Type B pancreatic cell (in vitro differentiated cells): ENCODE data around the gene NME3. TPM values are rescaled to one million over a fixed set of nuclear protein-coding genes. Genes with fewer than 3 reads are reported as not detected.

Experiments
- DNase-seq: peaks from one replicate; pipeline ENCODE4 v3.0.0; 2021; ENCODE audit warnings: mixed read lengths; ENCODE audit not compliant: unreplicated experiment; ENCODE audit errors: extremely low spot score
- H3K27ac Mint-ChIP-seq: 2 replicates; pipeline ENCODE4 v1.8.0; 2021; ENCODE audit warnings: mild to moderate bottlenecking, mixed read lengths
- H3K27me3 Mint-ChIP-seq: 2 replicates; pipeline ENCODE4 v1.8.0; 2021; ENCODE audit warnings: mixed read lengths
- H3K36me3 Mint-ChIP-seq: 2 replicates; pipeline ENCODE4 v1.8.0; 2021; ENCODE audit warnings: mixed read lengths
- H3K4me1 Mint-ChIP-seq: one replicate; pipeline ENCODE4 v1.8.0; 2021; ENCODE audit warnings: mixed read lengths; ENCODE audit not compliant: unreplicated experiment
- H3K4me3 Mint-ChIP-seq: 2 replicates; pipeline ENCODE4 v1.8.0; 2021; ENCODE audit warnings: mild to moderate bottlenecking, mixed read lengths
- H3K9me3 Mint-ChIP-seq: 2 replicates; pipeline ENCODE4 v1.8.0; 2021; ENCODE audit warnings: mixed read lengths
- CTCF ChIP-seq: fragments of 200-600 bp; sonication (generic); conservative IDR thresholded peaks from 2 replicates; pipeline ENCODE4 v1.5.0; 2021; ENCODE audit warnings: antibody characterized with exemption, mild to moderate bottlenecking
- total RNA-seq: library from RNA; stranded (reverse); gene quantifications from 2 replicates; pipeline ENCODE4 v1.2.1, GENCODE V29; 2021; ENCODE audit warnings: low replicate concordance

Gene NME3
- total RNA-seq, 1 donor from 2014 or later: 55.9 TPM

GRCh38 chr16:1818204-1818872 is 47.0 kb upstream of the NME3 start:
- no peak for DNase-seq
- no peak for TF ChIP-seq CTCF
- H3K27ac Mint-ChIP-seq: no peak overlapping the region

GRCh38 chr16:1817716-1818115 is 46.4 kb upstream of the NME3 start:
- Mint-ChIP-seq H3K4me3 (no peak overlapping the region), H3K9me3 (no peaks in the 10 kb centered on the region)

More at GRCh38 chr16:1818204-1818872, 47.0 kb upstream of the NME3 start:
- H3K4me1 Mint-ChIP-seq: no peaks in the 10 kb centered on the region
- peaks cover 6% of the 10 kb centered on the region for H3K36me3 Mint-ChIP-seq
- no peaks in the 10 kb centered on the region for H3K9me3 Mint-ChIP-seq
- H3K4me3 Mint-ChIP-seq: no peak overlapping the region
- H3K27me3 Mint-ChIP-seq: no peaks in the 10 kb centered on the region

GRCh38 chr16:1817276-1817589 is 45.9 kb upstream of the NME3 start:
- Mint-ChIP-seq H3K36me3 (peaks cover 6% of the 10 kb centered on the region), H3K4me1 (no peaks in the 10 kb centered on the region), H3K27me3 (no peaks in the 10 kb centered on the region), H3K9me3 (no peaks in the 10 kb centered on the region), H3K4me3 (no peak overlapping the region), H3K27ac (no peak overlapping the region)
- no peak for DNase-seq
- no peak for TF ChIP-seq CTCF

More at GRCh38 chr16:1817716-1818115, 46.4 kb upstream of the NME3 start:
- H3K27me3 Mint-ChIP-seq: no peaks in the 10 kb centered on the region
- peaks cover 6% of the 10 kb centered on the region for H3K36me3 Mint-ChIP-seq
- no peak for TF ChIP-seq CTCF
- H3K4me1 Mint-ChIP-seq: no peaks in the 10 kb centered on the region
- no peak overlapping the region for H3K27ac Mint-ChIP-seq
- no peak for DNase-seq

- Mint-ChIP-seq H3K36me3 (peaks cover 6% of the 10 kb centered on the region), H3K27me3 (no peaks in the 10 kb centered on the region)
- DNase-seq: no peak
Observed at GRCh38 chr16:1816396-1817275, 45.3 kb upstream of the NME3 start.

GRCh38 chr16:1815461-1815860 is 44.1 kb upstream of the NME3 start:
- peaks cover 6% of the 10 kb centered on the region for H3K36me3 Mint-ChIP-seq
- peak overlapping the region; percentile 38 for H3K27ac Mint-ChIP-seq
- no peak for TF ChIP-seq CTCF
- H3K4me1 Mint-ChIP-seq: no peaks in the 10 kb centered on the region
- H3K4me3 Mint-ChIP-seq: no peak overlapping the region
- no peaks in the 10 kb centered on the region for H3K9me3 Mint-ChIP-seq
- no peaks in the 10 kb centered on the region for H3K27me3 Mint-ChIP-seq
- DNase-seq: no peak

More at GRCh38 chr16:1816396-1817275, 45.3 kb upstream of the NME3 start:
- Mint-ChIP-seq H3K4me3 (no peak overlapping the region), H3K4me1 (no peaks in the 10 kb centered on the region), H3K9me3 (no peaks in the 10 kb centered on the region), H3K27ac (no peak overlapping the region)
- no peak for TF ChIP-seq CTCF
